GM10266 (cell line): Measurements from ENCODE around the gene GCDH.

Source experiments
- DNase-seq: peaks from one replicate; pipeline ENCODE4 v3.0.0; 2012; ENCODE audit errors: extremely low spot score
- TF ChIP-seq, protein P1 (sequence below): IDR thresholded peaks from 2 replicates; pipeline ENCODE4 v1.5.1; 2012; ENCODE audit warnings: mild to moderate bottlenecking, low read depth; ENCODE audit not compliant: control insufficient read depth, insufficient read depth; ENCODE audit errors: missing control alignments

Gene GCDH

DNA sequence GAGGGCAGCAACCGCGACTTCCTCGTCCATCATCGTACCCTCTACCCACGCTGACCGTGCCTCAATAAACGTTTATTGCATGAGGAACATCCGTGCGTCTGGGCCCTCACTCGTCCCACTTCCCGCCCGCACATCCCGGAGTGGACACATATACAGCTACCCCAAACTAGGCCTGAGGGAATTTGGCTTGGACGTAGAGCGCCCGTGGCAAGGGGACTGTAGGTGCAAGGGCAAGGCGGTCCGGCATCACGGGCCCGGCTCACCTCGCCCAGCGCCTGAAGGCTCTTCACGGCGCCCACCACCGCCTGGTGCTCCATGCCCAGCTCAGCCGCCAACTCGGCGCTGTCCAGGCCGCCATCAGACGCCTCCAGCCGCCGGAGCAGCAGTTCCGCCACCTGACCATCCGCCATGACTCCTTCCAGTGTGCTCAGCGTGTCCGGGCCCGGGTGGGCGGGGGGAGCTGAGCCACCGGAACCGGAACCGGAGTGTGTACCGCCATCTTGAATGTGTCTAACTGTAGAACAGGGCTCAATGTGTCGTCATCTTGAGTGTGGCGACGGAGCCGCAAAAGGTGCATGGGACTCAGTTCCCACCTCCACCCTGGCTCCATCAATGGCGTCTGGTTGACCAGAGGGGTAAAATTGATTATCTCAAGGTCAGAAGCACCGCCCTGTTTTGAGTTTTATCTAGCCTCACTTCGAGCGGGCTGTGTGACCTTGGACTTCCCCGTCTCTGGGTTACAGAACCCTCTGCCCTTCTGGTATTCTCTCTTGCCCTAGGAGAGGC lies 42.5 kb downstream of the GCDH start, which contains the start of gene FARSA:
Gene FARSA (minus strand): TSS at position 425 of the 786 bp plus-strand sequence. CDS start 15 bp downstream, at position 410.
- peak; percentile 91 for DNase-seq
- TF ChIP-seq, protein P1, sequence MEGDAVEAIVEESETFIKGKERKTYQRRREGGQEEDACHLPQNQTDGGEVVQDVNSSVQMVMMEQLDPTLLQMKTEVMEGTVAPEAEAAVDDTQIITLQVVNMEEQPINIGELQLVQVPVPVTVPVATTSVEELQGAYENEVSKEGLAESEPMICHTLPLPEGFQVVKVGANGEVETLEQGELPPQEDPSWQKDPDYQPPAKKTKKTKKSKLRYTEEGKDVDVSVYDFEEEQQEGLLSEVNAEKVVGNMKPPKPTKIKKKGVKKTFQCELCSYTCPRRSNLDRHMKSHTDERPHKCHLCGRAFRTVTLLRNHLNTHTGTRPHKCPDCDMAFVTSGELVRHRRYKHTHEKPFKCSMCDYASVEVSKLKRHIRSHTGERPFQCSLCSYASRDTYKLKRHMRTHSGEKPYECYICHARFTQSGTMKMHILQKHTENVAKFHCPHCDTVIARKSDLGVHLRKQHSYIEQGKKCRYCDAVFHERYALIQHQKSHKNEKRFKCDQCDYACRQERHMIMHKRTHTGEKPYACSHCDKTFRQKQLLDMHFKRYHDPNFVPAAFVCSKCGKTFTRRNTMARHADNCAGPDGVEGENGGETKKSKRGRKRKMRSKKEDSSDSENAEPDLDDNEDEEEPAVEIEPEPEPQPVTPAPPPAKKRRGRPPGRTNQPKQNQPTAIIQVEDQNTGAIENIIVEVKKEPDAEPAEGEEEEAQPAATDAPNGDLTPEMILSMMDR = no peak

DNA sequence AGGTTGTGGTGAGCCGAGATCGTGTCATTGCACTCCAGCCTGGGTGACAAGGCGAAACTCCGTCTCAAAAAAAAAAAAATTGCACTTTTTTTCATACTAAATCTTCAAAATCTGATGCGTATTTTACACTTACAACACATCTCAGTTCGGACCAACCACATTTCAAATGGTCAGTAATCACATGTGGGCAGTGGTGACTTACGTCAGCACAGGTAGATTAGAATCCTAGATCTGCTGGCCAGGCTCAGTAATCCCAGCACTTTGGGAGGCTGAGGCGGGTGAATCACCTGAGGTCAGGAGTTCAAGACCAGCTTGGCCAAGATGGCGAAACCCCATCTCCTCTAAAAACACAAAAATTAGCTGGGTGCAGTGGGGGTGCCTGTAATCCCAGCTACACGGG lies 44.1 kb downstream of the GCDH start:
- TF ChIP-seq, protein P1 = no peak
- no peak for DNase-seq

DNA sequence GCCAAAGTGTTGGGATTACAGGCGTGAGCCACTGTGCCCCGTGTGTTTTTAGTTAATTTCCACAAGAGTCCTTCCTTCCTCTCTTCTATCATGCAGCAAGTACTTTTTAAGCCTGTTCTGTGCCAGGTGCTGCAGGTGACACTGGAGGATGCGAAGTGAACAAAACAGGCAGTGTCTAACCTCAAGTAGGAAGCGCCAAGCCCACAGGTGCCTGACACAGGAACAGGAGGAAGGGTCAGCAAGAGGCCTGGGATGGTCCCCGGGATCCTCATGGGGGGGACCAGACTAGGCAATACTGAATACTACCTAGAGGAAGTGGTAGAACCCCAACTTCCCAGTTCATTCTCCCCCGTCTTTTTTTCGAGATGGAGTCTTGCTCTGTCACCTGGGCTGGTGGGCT lies 45.6 kb downstream of the GCDH start:
- TF ChIP-seq, protein P1 = no peak
- no peak for DNase-seq

DNA sequence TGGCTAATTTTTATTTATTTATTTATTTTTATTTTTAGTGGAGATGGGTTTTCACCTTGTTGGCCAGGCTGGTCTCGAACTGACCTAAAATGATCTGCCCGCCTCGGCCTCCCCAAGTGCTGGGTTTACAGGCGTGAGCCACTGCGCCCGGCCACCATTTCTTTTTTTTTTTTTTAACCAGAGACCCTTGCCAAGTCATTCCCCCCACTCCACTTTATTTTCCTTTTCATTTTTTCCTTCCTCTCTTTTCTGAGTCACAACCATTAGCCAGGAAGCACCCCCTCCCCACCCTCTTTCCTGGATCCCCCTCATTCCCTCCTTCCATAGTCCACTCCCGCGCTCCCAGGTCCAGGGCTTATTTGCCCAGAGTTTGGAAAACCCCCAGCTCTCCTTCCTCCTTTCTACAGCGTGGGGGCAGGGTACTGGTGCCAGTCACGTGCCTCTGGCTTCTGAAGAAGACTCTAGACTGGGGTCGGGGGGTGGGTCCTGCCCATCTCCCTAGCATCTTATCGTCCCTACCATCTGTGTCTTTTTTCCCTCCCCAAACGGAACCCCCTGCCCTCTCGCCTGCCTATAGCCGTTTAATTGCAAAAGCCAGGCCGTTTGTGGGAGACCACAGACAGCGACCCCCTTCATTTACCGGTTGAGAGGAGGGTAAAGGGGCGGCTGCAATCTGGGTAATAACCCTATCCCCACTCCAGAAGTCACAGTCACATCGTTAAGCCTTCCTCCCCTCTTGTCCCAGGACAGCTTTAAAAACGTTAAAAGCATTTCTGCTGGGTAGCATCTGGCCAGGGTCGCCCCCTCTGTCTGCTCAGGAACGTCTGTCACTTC lies 46.4 kb downstream of the GCDH start:
- TF ChIP-seq, protein P1 = no peak
- DNase-seq = no peak

DNA sequence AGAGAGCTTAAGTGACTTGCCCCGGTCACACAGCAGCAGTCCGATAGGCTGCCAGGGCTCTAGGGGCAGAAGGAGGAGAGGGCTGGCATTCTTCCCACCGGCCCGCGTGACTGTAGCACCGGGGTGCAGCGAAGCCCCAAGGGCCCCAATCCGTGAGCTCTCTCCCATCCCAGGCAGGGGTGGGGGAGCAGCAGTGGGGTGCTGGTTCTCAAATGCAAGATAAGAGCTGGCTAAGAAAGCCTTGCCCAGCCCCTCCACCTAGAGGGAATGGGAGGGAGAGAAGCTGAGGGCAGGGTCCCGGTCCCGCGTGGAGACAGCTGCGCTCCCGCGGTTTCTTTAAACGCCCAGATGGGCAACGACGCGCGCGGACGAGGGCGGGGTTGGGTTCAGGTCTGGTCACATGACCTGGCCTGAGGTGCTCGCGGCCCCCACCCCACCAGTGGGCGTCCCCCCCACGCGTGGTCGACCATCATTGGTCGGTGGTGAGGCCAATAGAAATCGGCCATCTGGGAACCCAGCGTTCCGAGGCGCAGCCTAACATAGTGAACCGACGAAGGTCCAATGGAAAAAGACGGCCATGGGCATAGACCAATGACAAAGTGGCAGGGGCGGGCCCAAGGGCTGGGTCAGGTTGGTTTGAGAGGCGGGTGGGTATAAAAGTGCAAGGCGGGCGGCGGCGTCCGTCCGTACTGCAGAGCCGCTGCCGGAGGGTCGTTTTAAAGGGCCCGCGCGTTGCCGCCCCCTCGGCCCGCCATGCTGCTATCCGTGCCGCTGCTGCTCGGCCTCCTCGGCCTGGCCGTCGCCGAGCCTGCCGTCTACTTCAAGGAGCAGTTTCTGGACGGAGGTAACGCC lies 47.2 kb downstream of the GCDH start, which contains the start of gene CALR:
Gene CALR (plus strand): TSS at position 683 of the 852 bp plus-strand sequence. CDS start 71 bp downstream, at position 754.
- TF ChIP-seq, protein P1 = no peak

DNA sequence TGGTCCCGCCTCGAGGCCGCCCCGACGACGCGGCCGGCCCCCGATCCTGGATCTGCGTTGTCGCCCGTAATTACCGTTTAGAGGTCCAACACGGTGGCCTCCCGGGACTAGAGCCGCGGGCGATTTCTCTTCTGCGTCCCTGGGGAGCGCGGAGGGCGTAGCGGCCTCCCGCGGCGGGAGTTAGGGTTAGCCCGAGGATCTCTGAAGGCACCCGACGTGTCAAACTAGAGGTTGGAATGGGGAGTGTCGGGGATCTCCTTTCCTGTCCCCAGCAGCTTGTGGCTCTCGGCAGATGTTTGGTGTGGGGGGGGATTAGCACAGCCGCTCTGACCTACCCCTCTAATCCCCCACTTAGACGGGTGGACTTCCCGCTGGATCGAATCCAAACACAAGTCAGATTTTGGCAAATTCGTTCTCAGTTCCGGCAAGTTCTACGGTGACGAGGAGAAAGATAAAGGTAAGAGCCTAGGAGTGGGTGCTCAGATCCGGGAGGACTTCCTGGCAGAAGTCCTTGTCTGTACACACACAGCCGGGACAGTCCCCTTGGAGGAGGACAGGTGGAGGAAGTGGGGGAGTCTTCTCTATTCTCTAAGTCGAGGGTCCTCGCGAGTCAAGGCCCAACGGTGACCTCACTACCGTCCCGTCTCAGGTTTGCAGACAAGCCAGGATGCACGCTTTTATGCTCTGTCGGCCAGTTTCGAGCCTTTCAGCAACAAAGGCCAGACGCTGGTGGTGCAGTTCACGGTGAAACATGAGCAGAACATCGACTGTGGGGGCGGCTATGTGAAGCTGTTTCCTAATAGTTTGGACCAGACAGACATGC lies 48.0 kb downstream of the GCDH start:
- no peak for DNase-seq
- TF ChIP-seq, protein P1 = peak; percentile 21

More for the DNA sequence above, 47.2 kb downstream of the GCDH start, which contains the start of gene CALR:
- peak; percentile 97 for DNase-seq
